HG03457 (cell line): ENCODE data around the gene SPTB.

Experiments used
- ATAC-seq: cut with Tn5 transposase; IDR thresholded peaks from one replicate; pipeline ENCODE4 v1.9.1; 2021; ENCODE audit warnings: moderate number of reproducible peaks; ENCODE audit not compliant: unreplicated experiment

The SPTB gene

GRCh38 chr14:64718762-64719161 is 160.9 kb downstream of the SPTB start:
- no peak for ATAC-seq

- no peak for ATAC-seq
Observed at GRCh38 chr14:64717870-64718269, 161.8 kb downstream of the SPTB start.

- no peak for ATAC-seq
Observed at GRCh38 chr14:64715628-64716412, 163.9 kb downstream of the SPTB start.

GRCh38 chr14:64715146-64715627 is 164.5 kb downstream of the SPTB start:
- no peak for ATAC-seq

GRCh38 chr14:64714432-64715025 is 165.2 kb downstream of the SPTB start:
- ATAC-seq = no peak

- ATAC-seq = no peak
Observed at GRCh38 chr14:64713677-64714076, 166.0 kb downstream of the SPTB start.

- no peak for ATAC-seq
Observed at GRCh38 chr14:64711039-64711438, 168.7 kb downstream of the SPTB start.

- ATAC-seq = no peak
Observed at GRCh38 chr14:64709126-64709525, 170.6 kb downstream of the SPTB start.

- no peak for ATAC-seq
Observed at GRCh38 chr14:64708148-64709004, 171.3 kb downstream of the SPTB start.

- no peak for ATAC-seq
Observed at GRCh38 chr14:64707661-64708060, 172.0 kb downstream of the SPTB start.

- ATAC-seq = no peak
Observed at GRCh38 chr14:64706593-64707193, 173.0 kb downstream of the SPTB start.

GRCh38 chr14:64706119-64706592 is 173.6 kb downstream of the SPTB start:
- no peak for ATAC-seq

- ATAC-seq = no peak
Observed at GRCh38 chr14:64705381-64706118, 174.2 kb downstream of the SPTB start.

- ATAC-seq = no peak
Observed at GRCh38 chr14:64704743-64705380, 174.8 kb downstream of the SPTB start.

GRCh38 chr14:64704143-64704742 is 175.5 kb downstream of the SPTB start, which contains the start of gene PLEKHG3:
Gene PLEKHG3, plus strand, starts transcription at chr14:64704424. Its CDS starts 23,208 bp downstream, at chr14:64727632.
- no peak for ATAC-seq

- ATAC-seq = no peak
Observed at GRCh38 chr14:64703395-64704142, 176.1 kb downstream of the SPTB start.

- ATAC-seq = no peak
Observed at GRCh38 chr14:64702493-64703394, 177.0 kb downstream of the SPTB start.

- ATAC-seq = no peak
Observed at GRCh38 chr14:64701660-64702059, 178.0 kb downstream of the SPTB start.
